Activated T-helper 17 cell treated with anti-CD3 and anti-CD28 coated beads, Interleukin-2, amount 50 U/mL, for 72 hours (primary cell): ENCODE results near the gene PTGFR. TPM values are rescaled to one million over a fixed set of nuclear protein-coding genes. Genes with fewer than 3 reads are reported as not detected.

Experiments
- ATAC-seq: fragments of 150-1000 bp; cut with Tn5 transposase; replicated peaks from 2 replicates; pipeline ENCODE4 v1.10.0; 2021; ENCODE audit warnings: mild to moderate bottlenecking, moderate library complexity
- H3K27ac Mint-ChIP-seq: one replicate; pipeline ENCODE4 v1.8.0; 2022; ENCODE audit warnings: mixed read lengths
- H3K27me3 Mint-ChIP-seq: one replicate; pipeline ENCODE4 v1.8.0; 2022; ENCODE audit warnings: mixed read lengths
- H3K36me3 Mint-ChIP-seq: one replicate; pipeline ENCODE4 v1.8.0; 2022; ENCODE audit warnings: low read depth, mild to moderate bottlenecking, mixed read lengths
- H3K4me1 Mint-ChIP-seq: one replicate; pipeline ENCODE4 v1.8.0; 2022; ENCODE audit warnings: mixed read lengths
- H3K4me3 Mint-ChIP-seq: one replicate; pipeline ENCODE4 v1.8.0; 2022; ENCODE audit warnings: mild to moderate bottlenecking, mixed read lengths
- H3K9me3 Mint-ChIP-seq: one replicate; pipeline ENCODE4 v1.8.0; 2022; ENCODE audit warnings: mixed read lengths
- total RNA-seq, 2 donors: library from RNA; stranded (reverse); gene quantifications; one replicate each; pipeline ENCODE4 v1.2.3, GENCODE V29; 2022

The PTGFR gene
- total RNA-seq, 2 donors from 2014 or later = not detected

- ATAC-seq = no peak
Measured at GRCh38 chr1:78541479-78541878, 50.7 kb downstream of the PTGFR start.

GRCh38 chr1:78543941-78544643 lies 53.3 kb downstream of the PTGFR start:
- no peaks in the 10 kb centered on the region for H3K36me3 Mint-ChIP-seq
- H3K4me1 Mint-ChIP-seq = no peaks in the 10 kb centered on the region
- peaks cover 8% of the 10 kb centered on the region for H3K9me3 Mint-ChIP-seq
- ATAC-seq = no peak
- no peak overlapping the region for H3K4me3 Mint-ChIP-seq
- no peak overlapping the region for H3K27ac Mint-ChIP-seq
- peaks cover 23% of the 10 kb centered on the region for H3K27me3 Mint-ChIP-seq

More at GRCh38 chr1:78541479-78541878, 50.7 kb downstream of the PTGFR start:
- no peaks in the 10 kb centered on the region for H3K4me1 Mint-ChIP-seq
- H3K9me3 Mint-ChIP-seq = peaks cover 8% of the 10 kb centered on the region
- H3K4me3 Mint-ChIP-seq = no peak overlapping the region
- H3K36me3 Mint-ChIP-seq = no peaks in the 10 kb centered on the region
- H3K27me3 Mint-ChIP-seq = peaks cover 16% of the 10 kb centered on the region
- no peak overlapping the region for H3K27ac Mint-ChIP-seq

GRCh38 chr1:78547081-78547480 lies 56.3 kb downstream of the PTGFR start:
- Mint-ChIP-seq H3K4me3 (no peak overlapping the region), H3K36me3 (no peaks in the 10 kb centered on the region), H3K9me3 (peaks cover 10% of the 10 kb centered on the region), H3K27ac (no peak overlapping the region), H3K4me1 (no peaks in the 10 kb centered on the region), H3K27me3 (peaks cover 26% of the 10 kb centered on the region)
- no peak for ATAC-seq

DNA sequence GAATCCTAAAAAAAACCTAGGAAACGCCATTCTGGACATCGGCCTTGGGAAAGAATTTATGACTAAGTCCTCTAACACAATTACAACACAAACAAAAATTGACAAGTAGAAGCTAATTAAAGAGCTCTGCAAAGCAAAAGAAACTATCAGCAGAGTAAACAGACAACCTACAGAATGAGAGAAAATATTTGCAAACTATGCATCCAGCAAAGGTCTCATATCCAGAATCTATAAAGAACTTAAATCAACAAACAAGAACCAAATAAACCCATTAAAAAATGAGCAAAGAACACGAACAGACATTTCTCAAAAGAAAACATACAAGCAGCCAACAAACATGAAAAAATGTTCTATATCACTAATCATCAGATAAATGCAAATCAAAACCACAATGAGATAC lies 58.6 kb downstream of the PTGFR start:
- Mint-ChIP-seq H3K27ac (no peak overlapping the region), H3K27me3 (peaks cover 20% of the 10 kb centered on the region), H3K4me1 (no peaks in the 10 kb centered on the region), H3K4me3 (no peak overlapping the region), H3K9me3 (peaks cover 5% of the 10 kb centered on the region), H3K36me3 (no peaks in the 10 kb centered on the region)
- no peak for ATAC-seq

GRCh38 chr1:78549891-78550290 lies 59.1 kb downstream of the PTGFR start:
- no peaks in the 10 kb centered on the region for H3K4me1 Mint-ChIP-seq
- no peak overlapping the region for H3K4me3 Mint-ChIP-seq

DNA sequence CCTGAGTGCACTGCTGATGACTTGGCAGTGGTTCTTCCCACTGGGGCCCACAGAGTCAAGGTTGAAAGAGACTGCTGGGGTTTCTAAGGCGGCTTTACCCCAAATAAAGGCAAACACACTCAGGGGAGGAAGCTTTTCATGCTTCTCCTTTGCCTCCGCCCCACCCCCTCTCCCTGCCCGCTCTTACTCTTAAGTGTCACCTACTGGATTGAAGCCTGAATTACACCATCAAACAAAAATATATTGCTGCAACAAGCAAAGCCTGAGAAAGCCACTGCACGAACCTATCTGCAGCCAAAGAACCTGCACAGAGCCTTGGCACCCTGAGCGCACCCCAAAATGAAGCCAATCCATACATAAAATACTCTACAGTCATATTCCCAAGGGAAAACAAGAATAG lies 63.1 kb downstream of the PTGFR start:
- no peaks in the 10 kb centered on the region for H3K36me3 Mint-ChIP-seq

More at GRCh38 chr1:78549891-78550290, 59.1 kb downstream of the PTGFR start:
- peaks cover 8% of the 10 kb centered on the region for H3K9me3 Mint-ChIP-seq
- ATAC-seq = no peak
- H3K36me3 Mint-ChIP-seq = no peaks in the 10 kb centered on the region
- H3K27me3 Mint-ChIP-seq = peaks cover 20% of the 10 kb centered on the region
- H3K27ac Mint-ChIP-seq = no peak overlapping the region

DNA sequence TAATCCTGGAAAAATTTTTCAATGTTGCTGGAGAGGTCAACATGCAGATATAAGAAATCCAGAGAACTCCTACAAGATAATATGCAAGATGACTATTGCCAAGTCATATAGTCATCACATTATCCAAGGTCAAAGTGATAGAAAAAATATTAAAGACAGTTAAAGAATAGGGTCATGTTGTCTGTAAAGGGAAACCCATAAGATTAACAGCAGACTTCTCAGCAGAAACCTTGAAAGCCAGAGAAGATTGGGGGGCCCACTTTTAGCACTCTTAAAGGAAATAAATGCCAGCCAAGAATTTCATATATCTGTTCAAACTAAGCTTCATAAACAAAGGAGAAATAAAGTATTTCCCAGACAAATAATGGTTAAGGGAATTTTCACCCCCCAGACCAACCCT lies 64.1 kb downstream of the PTGFR start:
- peaks cover 8% of the 10 kb centered on the region for H3K9me3 Mint-ChIP-seq
- H3K27me3 Mint-ChIP-seq = peaks cover 16% of the 10 kb centered on the region
- ATAC-seq = no peak
- H3K4me1 Mint-ChIP-seq = no peaks in the 10 kb centered on the region
- H3K27ac Mint-ChIP-seq = no peak overlapping the region
- H3K36me3 Mint-ChIP-seq = no peaks in the 10 kb centered on the region
- no peak overlapping the region for H3K4me3 Mint-ChIP-seq

More for the DNA sequence above, 63.1 kb downstream of the PTGFR start:
- ATAC-seq = no peak
- H3K4me1 Mint-ChIP-seq = no peaks in the 10 kb centered on the region
- H3K27me3 Mint-ChIP-seq = peaks cover 16% of the 10 kb centered on the region
- H3K4me3 Mint-ChIP-seq = no peak overlapping the region
- peaks cover 8% of the 10 kb centered on the region for H3K9me3 Mint-ChIP-seq
- no peak overlapping the region for H3K27ac Mint-ChIP-seq

DNA sequence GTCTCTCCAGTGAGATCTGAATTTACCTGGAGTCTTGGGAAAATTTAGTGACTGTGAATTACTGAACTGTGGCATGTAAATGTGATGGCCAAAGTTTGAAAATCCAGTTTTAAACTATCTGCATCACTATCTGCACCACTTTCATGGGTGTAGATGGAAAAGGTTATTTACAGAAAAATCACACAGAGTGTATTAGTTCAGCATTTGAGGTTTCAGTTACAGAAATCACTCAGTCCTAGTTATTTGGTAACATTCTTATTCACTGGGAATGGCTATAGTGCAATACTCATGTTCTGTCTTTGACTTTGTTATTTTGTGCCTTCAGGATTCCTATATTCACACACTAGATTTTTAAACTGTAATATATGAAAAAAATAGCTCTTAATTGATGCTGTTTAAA lies 68.9 kb downstream of the PTGFR start:
- no peak for ATAC-seq
- no peaks in the 10 kb centered on the region for H3K36me3 Mint-ChIP-seq
- peaks cover under 1% of the 10 kb centered on the region for H3K9me3 Mint-ChIP-seq
- no peaks in the 10 kb centered on the region for H3K4me1 Mint-ChIP-seq
- no peak overlapping the region for H3K4me3 Mint-ChIP-seq
- H3K27me3 Mint-ChIP-seq = peaks cover 3% of the 10 kb centered on the region
- no peak overlapping the region for H3K27ac Mint-ChIP-seq

- H3K36me3 Mint-ChIP-seq = no peaks in the 10 kb centered on the region
- H3K4me1 Mint-ChIP-seq = no peaks in the 10 kb centered on the region
- H3K27me3 Mint-ChIP-seq = peaks cover 3% of the 10 kb centered on the region
- H3K9me3 Mint-ChIP-seq = no peaks in the 10 kb centered on the region
- no peak overlapping the region for H3K4me3 Mint-ChIP-seq
- no peak overlapping the region for H3K27ac Mint-ChIP-seq
- no peak for ATAC-seq
Measured at GRCh38 chr1:78560811-78561210, 70.0 kb downstream of the PTGFR start.

DNA sequence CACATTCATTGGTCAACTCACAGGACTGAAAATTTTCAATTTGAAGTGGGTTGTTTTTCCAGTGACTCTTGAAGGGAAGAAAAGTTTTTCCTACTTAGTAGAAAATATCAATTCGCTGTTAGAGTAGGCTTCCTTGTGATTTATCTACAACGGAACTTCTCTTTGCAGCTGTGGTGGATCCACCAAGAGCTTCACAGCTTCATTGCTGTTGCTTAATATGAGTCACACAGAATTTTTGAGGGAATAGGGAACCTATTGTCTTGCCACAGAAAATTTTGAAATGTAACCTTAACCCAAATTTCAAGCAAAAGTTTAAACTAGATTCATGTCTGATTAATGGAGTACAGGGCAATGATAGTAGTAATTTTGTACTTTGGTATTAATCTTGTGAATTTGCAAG lies 71.1 kb downstream of the PTGFR start:
- peaks cover 3% of the 10 kb centered on the region for H3K27me3 Mint-ChIP-seq
- no peaks in the 10 kb centered on the region for H3K4me1 Mint-ChIP-seq
- no peaks in the 10 kb centered on the region for H3K36me3 Mint-ChIP-seq
- no peak overlapping the region for H3K27ac Mint-ChIP-seq
- ATAC-seq = no peak
- H3K4me3 Mint-ChIP-seq = no peak overlapping the region
- H3K9me3 Mint-ChIP-seq = no peaks in the 10 kb centered on the region

DNA sequence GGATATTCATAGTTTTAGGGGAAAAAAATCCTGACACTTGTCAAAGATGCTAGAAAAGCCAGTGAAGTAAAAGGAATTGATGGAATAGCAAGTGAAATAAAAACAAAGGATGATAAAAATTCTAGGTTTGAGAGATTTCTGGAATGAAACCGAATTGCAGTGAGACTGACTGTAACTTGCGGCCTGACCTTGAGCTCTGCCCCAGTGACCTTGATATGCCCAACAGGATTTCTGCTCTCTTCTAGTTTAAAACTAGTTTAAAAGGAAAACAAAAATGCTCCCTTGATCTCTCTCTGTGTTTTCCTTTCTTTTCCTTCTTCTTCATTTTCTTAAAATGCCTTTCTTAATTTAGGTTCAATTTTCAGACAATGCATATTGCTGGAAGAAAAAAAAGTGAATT lies 74.6 kb downstream of the PTGFR start:
- H3K36me3 Mint-ChIP-seq = no peaks in the 10 kb centered on the region
- H3K27ac Mint-ChIP-seq = no peak overlapping the region
- no peak overlapping the region for H3K4me3 Mint-ChIP-seq
- H3K27me3 Mint-ChIP-seq = no peaks in the 10 kb centered on the region
- no peak for ATAC-seq
- no peaks in the 10 kb centered on the region for H3K9me3 Mint-ChIP-seq
- no peaks in the 10 kb centered on the region for H3K4me1 Mint-ChIP-seq

DNA sequence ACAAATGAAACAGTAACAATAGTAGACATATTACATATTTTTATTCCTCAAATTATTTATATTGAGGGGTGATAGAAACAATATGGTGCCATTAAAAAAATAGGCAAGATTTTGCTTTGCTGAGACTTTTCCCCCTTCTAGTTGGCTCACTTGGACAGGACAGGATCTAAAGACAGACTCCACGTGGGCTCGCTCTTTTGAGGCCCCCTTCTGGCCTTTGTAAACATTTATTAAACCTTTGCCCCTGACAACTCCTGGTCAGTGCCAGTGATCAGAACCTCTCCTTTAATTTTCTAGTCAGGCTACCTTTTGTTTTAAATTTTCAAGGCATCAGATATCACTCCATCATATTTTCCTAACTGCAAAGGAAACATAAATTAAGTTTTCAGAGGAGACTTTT lies 79.8 kb downstream of the PTGFR start:
- ATAC-seq = no peak
- Mint-ChIP-seq H3K27ac (no peak overlapping the region), H3K36me3 (no peaks in the 10 kb centered on the region)

GRCh38 chr1:78577257-78578100 lies 86.7 kb downstream of the PTGFR start:
- H3K27me3 Mint-ChIP-seq = no peaks in the 10 kb centered on the region
- H3K9me3 Mint-ChIP-seq = no peaks in the 10 kb centered on the region
- no peak overlapping the region for H3K4me3 Mint-ChIP-seq
- no peak overlapping the region for H3K27ac Mint-ChIP-seq
- no peak for ATAC-seq
- H3K36me3 Mint-ChIP-seq = no peaks in the 10 kb centered on the region
- no peaks in the 10 kb centered on the region for H3K4me1 Mint-ChIP-seq

More for the DNA sequence above, 79.8 kb downstream of the PTGFR start:
- no peaks in the 10 kb centered on the region for H3K27me3 Mint-ChIP-seq
- no peaks in the 10 kb centered on the region for H3K9me3 Mint-ChIP-seq
- no peak overlapping the region for H3K4me3 Mint-ChIP-seq
- H3K4me1 Mint-ChIP-seq = no peaks in the 10 kb centered on the region

DNA sequence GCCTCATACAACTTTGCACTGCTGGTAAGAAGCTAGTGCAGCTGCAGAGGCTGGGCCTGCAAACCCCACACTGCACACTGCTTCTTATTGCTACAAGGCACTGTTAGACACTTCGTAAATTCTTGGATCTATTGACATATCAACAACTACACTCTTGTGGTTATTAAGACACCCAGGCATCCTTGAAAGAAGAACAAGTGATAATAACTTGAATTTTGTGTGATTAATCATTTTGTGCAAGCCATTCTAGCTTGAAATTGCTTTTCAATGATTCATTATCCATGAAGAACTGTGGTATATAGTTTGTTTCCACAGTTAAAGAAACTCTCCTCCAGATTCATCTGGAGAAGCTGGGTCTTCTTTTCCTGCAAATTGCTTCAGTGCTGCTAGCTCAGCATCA lies 95.8 kb downstream of the PTGFR start:
- Mint-ChIP-seq H3K4me1 (no peaks in the 10 kb centered on the region), H3K27me3 (no peaks in the 10 kb centered on the region), H3K4me3 (no peak overlapping the region), H3K36me3 (no peaks in the 10 kb centered on the region), H3K9me3 (no peaks in the 10 kb centered on the region), H3K27ac (no peak overlapping the region)
- no peak for ATAC-seq

- Mint-ChIP-seq H3K4me3 (no peak overlapping the region), H3K4me1 (no peaks in the 10 kb centered on the region), H3K9me3 (no peaks in the 10 kb centered on the region), H3K36me3 (no peaks in the 10 kb centered on the region), H3K27ac (no peak overlapping the region), H3K27me3 (no peaks in the 10 kb centered on the region)
- ATAC-seq = no peak
Measured at GRCh38 chr1:78587211-78587610, 96.4 kb downstream of the PTGFR start.
